Duodenal mucosa (tissue), 2 donors: ENCODE data around the gene IRF2BPL.

Experiments
- H3K27ac ChIP-seq: one replicate; pipeline ENCODE4 v1.7.0; 2013; ENCODE audit warnings: low read depth, low read length
- H3K27me3 ChIP-seq, 2 donors: one replicate each; pipeline ENCODE4 v1.7.0; 2013; ENCODE audit warnings: low read length in 2 of 2, control low read depth in 1 of 2; ENCODE audit not compliant: insufficient read depth in 2 of 2, control insufficient read depth in 1 of 2
- H3K36me3 ChIP-seq, 2 donors: one replicate each; pipeline ENCODE4 v1.7.0; 2013; ENCODE audit warnings: low read length in 2 of 2, control low read depth in 1 of 2; ENCODE audit not compliant: insufficient read depth in 2 of 2, control insufficient read depth in 1 of 2
- H3K4me1 ChIP-seq, 2 donors: one replicate each; pipeline ENCODE4 v1.7.0; 2013; ENCODE audit warnings: low read length in 2 of 2, control low read depth in 1 of 2; ENCODE audit not compliant: insufficient read depth in 2 of 2, control insufficient read depth in 1 of 2
- H3K4me3 ChIP-seq, 2 donors: one replicate each; pipeline ENCODE4 v1.7.0; 2013; ENCODE audit warnings: low read length in 2 of 2, low read depth in 1 of 2
- H3K9ac ChIP-seq, 2 donors: one replicate each; pipeline ENCODE4 v1.7.0; 2013; ENCODE audit warnings: low read length in 2 of 2, low read depth in 1 of 2
- H3K9me3 ChIP-seq, 2 donors: one replicate each; pipeline ENCODE4 v1.7.0; 2013; ENCODE audit warnings: low read length in 2 of 2, control low read depth in 1 of 2; ENCODE audit not compliant: control insufficient read depth in 1 of 2

Gene IRF2BPL

DNA sequence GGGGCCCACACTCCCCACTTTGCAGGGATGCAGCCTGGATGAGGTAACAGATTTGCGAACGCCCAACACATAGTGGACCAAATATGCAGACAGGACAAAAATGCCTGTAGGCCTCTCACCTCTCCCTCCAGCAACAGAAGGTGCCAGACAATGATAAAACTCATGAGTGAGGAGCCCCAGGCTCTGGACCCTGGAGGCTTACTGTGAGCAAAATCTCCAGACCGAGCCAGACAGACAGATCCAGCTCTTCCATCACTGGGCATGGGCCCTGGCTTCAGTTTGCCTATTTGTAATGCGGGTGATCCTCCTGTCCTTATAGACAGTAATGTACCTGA is 42.3 kb downstream of the IRF2BPL start:
- no peaks in the 10 kb centered on the region for H3K36me3 ChIP-seq
- H3K27ac ChIP-seq = no peak overlapping the region
- H3K4me1 ChIP-seq = no peaks in the 10 kb centered on the region
- no peaks in the 10 kb centered on the region for H3K27me3 ChIP-seq
- no peak overlapping the region for H3K4me3 ChIP-seq
- H3K9ac ChIP-seq = no peak overlapping the region
- H3K9me3 ChIP-seq = no peaks in the 10 kb centered on the region

DNA sequence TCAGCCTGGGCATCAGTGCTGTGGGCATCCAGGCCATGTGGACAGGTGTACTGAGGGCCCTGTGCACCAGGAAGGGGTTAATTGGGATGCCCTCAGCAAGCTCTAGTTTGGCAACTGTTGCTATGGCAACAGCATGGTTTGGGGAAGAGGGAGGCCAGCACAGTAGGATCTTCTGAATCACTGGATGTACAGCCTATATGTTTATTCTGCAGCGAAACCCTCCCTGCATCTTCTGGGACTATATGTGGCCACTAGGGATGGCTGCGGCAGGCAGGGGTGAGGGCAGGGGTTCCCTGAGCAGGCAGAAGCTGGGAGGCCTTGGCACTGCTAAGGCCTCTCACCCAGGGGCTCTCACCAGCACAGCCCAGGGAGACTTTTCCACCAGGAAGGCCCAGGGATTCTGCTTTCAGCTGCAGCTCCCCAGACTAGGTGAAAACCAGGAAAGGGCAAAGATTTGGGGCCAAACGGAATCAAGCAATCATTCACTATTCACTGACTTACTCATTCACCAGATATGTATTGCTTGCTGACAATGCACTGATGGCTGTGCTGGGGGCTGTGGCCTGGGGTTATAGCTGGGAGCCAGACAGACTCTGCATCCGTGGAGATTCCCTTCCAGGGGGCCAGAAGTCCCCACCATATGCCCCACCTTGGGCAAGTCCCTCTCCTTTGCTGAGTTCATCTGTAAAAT is 42.8 kb downstream of the IRF2BPL start:
- Histone ChIP-seq H3K36me3 (no peaks in the 10 kb centered on the region), H3K4me3 (no peak overlapping the region), H3K27me3 (no peaks in the 10 kb centered on the region), H3K9ac (no peak overlapping the region), H3K27ac (no peak overlapping the region), H3K4me1 (no peaks in the 10 kb centered on the region), H3K9me3 (no peaks in the 10 kb centered on the region)

DNA sequence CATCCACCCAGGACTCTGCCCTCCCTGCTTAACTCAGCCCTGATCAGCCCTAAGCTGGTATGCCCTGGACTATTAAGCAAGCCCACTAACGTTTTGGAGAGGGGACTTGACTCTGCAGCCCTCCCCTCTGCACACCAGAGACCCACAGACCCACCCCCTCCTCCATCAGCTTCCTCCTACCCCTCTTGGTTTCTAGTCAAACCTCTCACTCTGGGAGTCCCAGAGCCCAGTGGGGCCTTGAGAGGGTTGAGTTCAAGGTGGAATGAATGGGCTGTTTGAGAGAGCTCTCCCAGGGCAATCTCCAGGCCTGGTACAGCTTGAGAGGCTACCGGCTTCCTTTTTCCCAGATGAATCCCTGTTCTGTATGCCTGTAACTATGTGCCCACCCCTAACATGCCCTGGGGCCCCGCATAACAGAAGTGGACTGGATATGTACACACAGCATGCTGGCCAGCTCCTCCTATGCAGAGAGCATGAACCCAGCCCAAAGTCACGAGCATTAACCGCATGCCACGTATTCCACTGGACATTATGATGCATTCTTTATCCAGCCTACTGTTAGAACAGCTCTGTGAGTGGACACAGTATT is 43.6 kb downstream of the IRF2BPL start:
- H3K4me1 ChIP-seq = no peaks in the 10 kb centered on the region
- H3K36me3 ChIP-seq = no peaks in the 10 kb centered on the region
- H3K9me3 ChIP-seq = no peaks in the 10 kb centered on the region
- H3K27me3 ChIP-seq = no peaks in the 10 kb centered on the region
- no peak overlapping the region for H3K27ac ChIP-seq
- H3K4me3 ChIP-seq = no peak overlapping the region
- no peak overlapping the region for H3K9ac ChIP-seq

DNA sequence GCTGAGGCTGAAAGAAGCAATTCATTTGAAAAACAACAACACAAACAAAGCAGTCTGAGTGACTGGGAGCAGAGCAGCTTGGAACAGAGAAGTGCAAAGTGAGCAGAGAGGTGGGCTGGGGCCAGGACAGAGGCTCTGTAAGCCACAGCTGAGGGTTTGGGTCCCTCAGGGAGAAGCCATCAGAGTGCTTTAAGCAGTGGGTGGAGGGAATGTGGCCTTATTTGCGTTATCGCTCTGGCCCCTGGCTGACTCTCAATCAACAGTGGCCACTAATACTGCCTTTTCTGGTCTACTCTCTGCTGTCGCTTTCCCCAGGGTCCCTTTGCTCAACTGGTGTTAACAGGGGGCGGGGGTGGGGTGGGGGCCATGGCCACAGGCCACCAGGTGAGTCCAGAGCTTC is 44.2 kb downstream of the IRF2BPL start:
- no peaks in the 10 kb centered on the region for H3K4me1 ChIP-seq
- H3K9ac ChIP-seq = no peak overlapping the region
- no peaks in the 10 kb centered on the region for H3K36me3 ChIP-seq
- no peak overlapping the region for H3K27ac ChIP-seq
- H3K9me3 ChIP-seq = no peaks in the 10 kb centered on the region
- no peak overlapping the region for H3K4me3 ChIP-seq
- no peaks in the 10 kb centered on the region for H3K27me3 ChIP-seq

- Histone ChIP-seq H3K4me1 (no peaks in the 10 kb centered on the region), H3K4me3 (no peak overlapping the region), H3K27ac (no peak overlapping the region), H3K9me3 (no peaks in the 10 kb centered on the region), H3K9ac (no peak overlapping the region), H3K27me3 (no peaks in the 10 kb centered on the region), H3K36me3 (no peaks in the 10 kb centered on the region)
These were observed 46.8 kb downstream of the IRF2BPL start for GRCh38 chr14:76981670-76982069.

- H3K9me3 ChIP-seq = no peaks in the 10 kb centered on the region
- no peaks in the 10 kb centered on the region for H3K27me3 ChIP-seq
- H3K36me3 ChIP-seq = no peaks in the 10 kb centered on the region
- no peaks in the 10 kb centered on the region for H3K4me1 ChIP-seq
- no peak overlapping the region for H3K27ac ChIP-seq
- no peak overlapping the region for H3K9ac ChIP-seq
- no peak overlapping the region for H3K4me3 ChIP-seq
These were observed 50.5 kb downstream of the IRF2BPL start for GRCh38 chr14:76977793-76978720.

GRCh38 chr14:76976240-76977005 is 52.1 kb downstream of the IRF2BPL start:
- H3K27ac ChIP-seq = no peak overlapping the region

GRCh38 chr14:76975812-76976211 is 52.7 kb downstream of the IRF2BPL start:
- Histone ChIP-seq H3K27me3 (no peaks in the 10 kb centered on the region), H3K27ac (no peak overlapping the region), H3K9me3 (no peaks in the 10 kb centered on the region), H3K4me3 (no peak overlapping the region), H3K9ac (no peak overlapping the region), H3K4me1 (peaks cover 6 to 7% of the 10 kb centered on the region in 2 donors), H3K36me3 (no peaks in the 10 kb centered on the region)

More at GRCh38 chr14:76976240-76977005, 52.1 kb downstream of the IRF2BPL start:
- no peaks in the 10 kb centered on the region for H3K36me3 ChIP-seq
- no peaks in the 10 kb centered on the region for H3K27me3 ChIP-seq
- H3K9me3 ChIP-seq = no peaks in the 10 kb centered on the region
- H3K9ac ChIP-seq = no peak overlapping the region
- peaks cover 2% of the 10 kb centered on the region in 2 donors for H3K4me1 ChIP-seq
- no peak overlapping the region for H3K4me3 ChIP-seq

- Histone ChIP-seq H3K9me3 (no peaks in the 10 kb centered on the region), H3K4me3 (no peak overlapping the region), H3K27ac (no peak overlapping the region), H3K4me1 (peaks cover 6 to 12% of the 10 kb centered on the region in 2 donors), H3K9ac (no peak overlapping the region), H3K36me3 (no peaks in the 10 kb centered on the region), H3K27me3 (no peaks in the 10 kb centered on the region)
These were observed 53.5 kb downstream of the IRF2BPL start for GRCh38 chr14:76975051-76975450.
